ENCODE measurements around the gene TMEM95. TPM values are rescaled to one million over a fixed set of nuclear protein-coding genes. Genes with fewer than 3 reads are reported as not detected.

TMEM95 gene, protein sequence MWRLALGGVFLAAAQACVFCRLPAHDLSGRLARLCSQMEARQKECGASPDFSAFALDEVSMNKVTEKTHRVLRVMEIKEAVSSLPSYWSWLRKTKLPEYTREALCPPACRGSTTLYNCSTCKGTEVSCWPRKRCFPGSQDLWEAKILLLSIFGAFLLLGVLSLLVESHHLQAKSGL
- not detected for polyA plus RNA-seq (2012; ENCODE audit: missing spikeins)

DNA sequence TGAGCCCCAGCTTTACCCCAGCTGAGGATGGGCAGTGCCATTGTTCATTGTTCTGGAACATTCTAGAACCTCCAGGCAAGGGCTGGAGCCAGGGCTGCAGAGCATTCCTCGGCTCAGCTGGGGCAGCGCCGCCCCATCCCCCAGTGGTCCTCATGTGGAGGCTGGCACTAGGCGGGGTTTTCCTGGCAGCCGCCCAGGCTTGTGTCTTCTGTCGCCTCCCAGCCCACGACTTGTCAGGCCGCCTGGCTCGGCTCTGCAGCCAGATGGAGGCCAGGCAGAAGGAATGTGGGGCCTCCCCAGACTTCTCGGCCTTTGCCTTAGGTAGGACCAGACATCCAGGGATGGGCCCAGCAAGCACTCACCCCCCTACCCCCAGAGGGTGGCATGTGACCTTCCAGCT, at the start of gene TMEM95:
TSS of gene TMEM95 (plus strand) at position 104 of the 400 bp plus-strand sequence. CDS start at position 153, 49 bp downstream.
- FAIRE-seq (no peak), DNase-seq (ENCODE audit: insufficient read length) (no peak)
- no peak for TF ChIP-seq POLR2A (IDR thresholded peaks at IDR 0.05; ENCODE audit: low read depth, low read length)
- TF ChIP-seq POLR2AphosphoS5 (IDR thresholded peaks at IDR 0.05; ENCODE audit: low read depth, low read length), result no peak
- no peak for TF ChIP-seq TAF1 (IDR thresholded peaks at IDR 0.05; ENCODE audit: borderline replicate concordance, low read depth, low read length)

DNA sequence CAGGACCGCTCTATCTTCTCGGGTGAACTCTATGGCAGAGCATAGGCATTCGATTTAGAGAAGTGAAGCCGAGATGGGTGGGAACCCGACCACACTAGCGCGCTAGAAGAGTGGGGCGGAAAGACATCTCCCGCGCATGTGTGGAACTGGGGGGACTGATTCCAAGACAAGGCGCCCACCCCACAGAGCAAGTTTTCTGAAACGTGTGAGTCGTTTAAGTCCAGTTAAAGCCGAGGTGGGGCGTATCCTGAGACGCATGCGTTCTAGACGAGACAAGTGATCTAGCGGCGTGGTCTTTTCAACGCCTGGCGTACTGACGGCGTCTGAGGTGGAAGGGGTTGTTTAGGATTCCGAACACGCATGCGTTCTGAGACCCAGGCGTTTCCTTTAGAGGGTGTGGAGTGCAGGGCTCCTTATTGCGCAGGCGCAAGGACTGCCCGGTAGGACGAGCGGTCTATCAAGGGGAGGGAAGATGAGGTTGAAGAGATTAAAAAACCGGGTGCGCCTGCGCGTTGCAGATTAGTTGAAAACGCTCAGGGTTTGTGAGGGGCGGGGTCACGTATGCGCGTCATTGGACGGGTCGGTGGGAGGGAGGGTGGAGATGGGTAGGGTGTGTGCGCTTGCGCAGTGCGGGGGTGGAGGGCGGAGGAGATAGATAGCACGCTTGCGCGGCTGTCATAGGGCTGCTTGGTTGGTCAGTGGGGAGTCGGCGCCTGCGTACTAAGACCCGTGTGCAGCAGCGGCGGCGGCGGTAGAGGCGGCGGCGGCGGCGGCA, 47.9 kb upstream of the TMEM95 start, which contains the start of gene EIF5A:
TSS of gene EIF5A (plus strand) at position 718 of the 775 bp plus-strand sequence. CDS start 2,008 bp downstream, outside the sequence.
- peak; percentile 99 for FAIRE-seq
- TF ChIP-seq TAF1 (IDR thresholded peaks at IDR 0.05; ENCODE audit: borderline replicate concordance, low read depth, low read length) (no peak; the same call in 1 of the 2 replicates), POLR2A (IDR thresholded peaks at IDR 0.05; ENCODE audit: low read depth, low read length) (peak; percentile 85), POLR2AphosphoS5 (IDR thresholded peaks at IDR 0.05; ENCODE audit: low read depth, low read length) (peak; percentile 73)

DNA sequence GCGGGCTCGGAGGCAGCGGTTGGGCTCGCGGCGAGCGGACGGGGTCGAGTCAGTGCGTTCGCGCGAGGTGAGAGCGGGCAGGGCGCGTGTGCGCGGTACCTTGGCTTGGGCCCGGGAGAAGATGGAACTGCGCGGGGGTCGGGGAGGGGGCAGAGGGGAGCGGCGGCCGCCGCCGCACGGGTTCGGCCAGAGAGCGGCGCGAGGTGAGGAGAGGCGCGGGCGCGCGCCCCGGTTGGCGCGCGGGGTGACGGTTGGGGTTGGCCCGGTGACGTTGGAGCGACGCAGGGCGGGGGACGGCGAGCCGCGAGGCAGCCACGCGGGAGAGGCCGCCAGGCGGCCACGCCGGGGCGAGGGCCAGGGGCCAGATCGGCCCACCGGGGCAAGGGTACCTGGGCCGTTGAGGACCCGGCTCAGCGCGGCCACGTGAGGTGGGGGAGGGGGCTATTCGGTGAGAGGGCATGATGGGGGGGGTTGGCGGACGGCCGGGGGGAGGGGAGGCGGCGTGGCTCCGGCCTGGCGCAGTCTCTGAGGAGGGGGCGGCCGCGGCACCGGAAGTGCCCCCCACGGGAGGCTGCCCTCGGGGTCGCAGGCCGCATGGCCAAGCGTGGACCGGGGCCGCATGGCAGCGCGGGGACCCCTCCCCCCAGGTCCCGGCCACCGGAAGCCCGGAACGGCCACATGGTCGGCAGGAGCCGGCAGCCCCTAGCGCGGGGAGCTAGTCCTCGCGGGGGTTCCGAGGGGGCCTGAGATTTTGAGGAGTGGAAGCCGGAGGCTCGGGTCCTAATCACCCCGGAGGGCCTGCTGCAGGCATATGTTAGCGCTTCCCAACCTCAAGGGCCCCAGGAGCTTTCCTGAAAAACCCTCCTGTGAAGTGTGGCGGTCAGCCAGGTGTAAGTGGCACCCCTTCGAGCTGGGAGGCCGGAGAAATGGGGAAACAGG, 47.0 kb upstream of the TMEM95 start:
- FAIRE-seq (peak; percentile 48), DNase-seq (ENCODE audit: insufficient read length) (no peak)
- TF ChIP-seq POLR2AphosphoS5 (IDR thresholded peaks at IDR 0.05; ENCODE audit: low read depth, low read length) (0 out of 2 replicates have a peak, but pooled peaks have one; percentile 6), POLR2A (IDR thresholded peaks at IDR 0.05; ENCODE audit: low read depth, low read length) (peak; percentile 35; the same call in 1 of the 2 replicates), TAF1 (IDR thresholded peaks at IDR 0.05; ENCODE audit: borderline replicate concordance, low read depth, low read length) (no peak; the same call in 1 of the 2 replicates)

More for the DNA sequence above, 47.9 kb upstream of the TMEM95 start, which contains the start of gene EIF5A:
- DNase-seq (ENCODE audit: insufficient read length), result peak; percentile 95

DNA sequence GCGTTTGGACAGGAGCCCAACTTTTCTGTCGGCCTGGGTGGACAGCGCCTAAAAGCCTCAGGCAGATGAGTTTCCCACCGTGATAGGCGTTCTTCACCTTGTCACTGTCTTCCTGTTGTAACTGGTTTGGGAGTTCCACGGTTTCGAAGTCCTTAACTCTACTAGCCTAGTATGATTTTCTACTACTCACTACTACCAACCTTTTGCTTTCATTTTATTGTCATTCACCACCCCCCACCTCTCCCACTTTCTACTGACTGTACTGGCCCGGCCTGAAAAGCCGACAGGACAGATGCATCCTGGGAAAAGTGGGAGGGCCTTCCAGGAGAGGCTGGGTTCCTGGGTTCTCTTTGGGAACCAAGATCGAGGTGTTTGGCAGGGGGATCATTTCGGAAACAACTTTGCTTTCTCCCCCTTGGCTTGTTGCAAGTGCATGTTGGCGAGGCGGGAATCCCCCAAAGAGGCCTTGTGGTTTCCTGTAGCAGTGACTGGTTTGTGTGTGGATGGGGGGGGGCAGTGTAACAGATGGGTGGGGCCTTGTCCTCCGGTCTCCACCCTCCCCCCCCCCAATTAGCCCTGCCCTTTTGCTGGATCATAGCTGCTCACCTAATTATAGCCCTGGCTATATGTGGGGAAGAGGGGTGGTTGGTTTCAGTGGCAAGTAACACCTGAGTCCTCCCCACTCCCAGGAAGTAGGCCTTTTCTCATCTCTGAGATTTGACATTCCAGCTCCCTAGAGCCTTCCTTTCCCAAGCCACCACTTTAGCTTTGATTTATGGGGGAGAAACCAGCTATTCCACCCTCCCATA, 46.1 kb upstream of the TMEM95 start:
- peak; percentile 80 for TF ChIP-seq POLR2AphosphoS5 (IDR thresholded peaks at IDR 0.05; ENCODE audit: low read depth, low read length)
- no peak for TF ChIP-seq TAF1 (IDR thresholded peaks at IDR 0.05; ENCODE audit: borderline replicate concordance, low read depth, low read length)
- TF ChIP-seq POLR2A (IDR thresholded peaks at IDR 0.05; ENCODE audit: low read depth, low read length), result peak; percentile 72
- peak; percentile 93 for FAIRE-seq
- peak; percentile 67 for DNase-seq (ENCODE audit: insufficient read length)

DNA sequence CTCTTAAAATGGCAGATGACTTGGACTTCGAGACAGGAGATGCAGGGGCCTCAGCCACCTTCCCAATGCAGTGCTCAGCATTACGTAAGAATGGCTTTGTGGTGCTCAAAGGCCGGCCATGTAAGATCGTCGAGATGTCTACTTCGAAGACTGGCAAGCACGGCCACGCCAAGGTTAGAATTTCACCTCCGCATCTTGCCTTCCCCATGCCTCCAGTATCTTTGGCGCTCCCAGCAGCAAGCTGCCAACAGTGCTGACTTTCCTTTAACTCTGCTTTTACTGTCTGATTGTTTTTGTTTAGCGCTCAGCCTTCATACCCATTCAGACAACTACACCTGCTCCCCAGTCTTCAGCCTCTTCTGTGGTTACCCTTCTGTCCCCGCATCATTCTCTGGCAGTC, 45.3 kb upstream of the TMEM95 start:
- FAIRE-seq (no peak), DNase-seq (ENCODE audit: insufficient read length) (no peak)
- TF ChIP-seq POLR2AphosphoS5 (IDR thresholded peaks at IDR 0.05; ENCODE audit: low read depth, low read length) (0 out of 2 replicates have a peak, but pooled peaks have one; percentile 7), TAF1 (IDR thresholded peaks at IDR 0.05; ENCODE audit: borderline replicate concordance, low read depth, low read length) (no peak), POLR2A (IDR thresholded peaks at IDR 0.05; ENCODE audit: low read depth, low read length) (0 out of 2 replicates have a peak, but pooled peaks have one; percentile 31)

DNA sequence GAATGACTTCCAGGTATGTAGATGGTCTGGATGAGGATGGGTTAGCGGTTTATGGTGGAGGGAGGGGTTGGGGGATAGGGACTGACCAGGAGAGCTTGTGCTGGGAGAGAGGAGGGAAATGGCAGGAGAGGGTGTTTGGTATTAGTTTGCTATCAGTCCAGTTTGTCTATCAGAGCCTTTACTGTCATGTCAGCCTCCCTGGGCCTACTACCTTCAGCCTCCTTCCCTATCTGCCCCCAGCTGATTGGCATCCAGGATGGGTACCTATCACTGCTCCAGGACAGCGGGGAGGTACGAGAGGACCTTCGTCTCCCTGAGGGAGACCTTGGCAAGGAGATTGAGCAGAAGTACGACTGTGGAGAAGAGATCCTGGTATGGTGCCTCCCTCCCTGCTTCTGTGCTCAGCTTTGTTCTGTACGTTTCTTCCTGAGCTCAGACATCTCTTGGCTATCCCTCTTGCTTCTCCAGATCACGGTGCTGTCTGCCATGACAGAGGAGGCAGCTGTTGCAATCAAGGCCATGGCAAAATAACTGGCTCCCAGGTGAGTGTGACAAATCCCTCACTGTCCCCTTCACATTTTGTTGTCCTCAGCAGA, 43.7 kb upstream of the TMEM95 start:
- TF ChIP-seq POLR2A (IDR thresholded peaks at IDR 0.05; ENCODE audit: low read depth, low read length), result no peak
- TF ChIP-seq POLR2AphosphoS5 (IDR thresholded peaks at IDR 0.05; ENCODE audit: low read depth, low read length), result no peak; the same call in 1 of the 2 replicates
- no peak for TF ChIP-seq TAF1 (IDR thresholded peaks at IDR 0.05; ENCODE audit: borderline replicate concordance, low read depth, low read length)
- DNase-seq (ENCODE audit: insufficient read length) (no peak), FAIRE-seq (no peak)

DNA sequence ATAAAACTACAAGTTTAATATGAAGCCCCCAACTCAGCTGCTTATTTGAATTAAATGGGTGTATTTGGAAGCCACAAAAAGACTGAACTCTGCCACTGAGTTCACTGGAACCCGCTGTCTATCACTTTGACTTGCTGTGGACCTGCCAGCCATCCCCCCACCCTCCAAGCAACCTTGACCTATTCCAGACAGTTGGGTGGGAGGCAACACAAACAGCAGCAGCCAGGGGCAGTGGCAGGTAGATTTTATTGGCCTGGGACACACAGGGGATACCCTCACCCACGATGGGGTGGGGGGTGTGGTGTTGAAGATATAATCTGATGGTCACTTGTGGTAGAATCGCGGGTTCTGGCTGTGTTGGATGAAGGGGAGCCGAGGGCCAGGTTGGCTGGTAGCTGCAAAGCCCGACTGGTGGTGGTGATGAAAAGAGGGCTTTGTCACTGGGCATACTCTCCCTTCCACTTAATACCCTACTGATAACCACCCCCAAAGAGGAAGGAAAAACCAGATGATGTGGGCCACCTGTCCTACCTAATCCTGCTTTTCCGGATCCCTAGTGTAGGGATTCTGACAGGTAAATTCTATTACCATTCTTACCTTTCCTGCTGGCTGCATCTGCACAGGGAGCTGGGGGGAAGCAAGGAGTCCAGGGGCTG, 42.4 kb upstream of the TMEM95 start:
- FAIRE-seq (no peak), DNase-seq (ENCODE audit: insufficient read length) (peak; percentile 3)
- TF ChIP-seq POLR2A (IDR thresholded peaks at IDR 0.05; ENCODE audit: low read depth, low read length), result no peak
- no peak for TF ChIP-seq TAF1 (IDR thresholded peaks at IDR 0.05; ENCODE audit: borderline replicate concordance, low read depth, low read length)
- TF ChIP-seq POLR2AphosphoS5 (IDR thresholded peaks at IDR 0.05; ENCODE audit: low read depth, low read length), result no peak

DNA sequence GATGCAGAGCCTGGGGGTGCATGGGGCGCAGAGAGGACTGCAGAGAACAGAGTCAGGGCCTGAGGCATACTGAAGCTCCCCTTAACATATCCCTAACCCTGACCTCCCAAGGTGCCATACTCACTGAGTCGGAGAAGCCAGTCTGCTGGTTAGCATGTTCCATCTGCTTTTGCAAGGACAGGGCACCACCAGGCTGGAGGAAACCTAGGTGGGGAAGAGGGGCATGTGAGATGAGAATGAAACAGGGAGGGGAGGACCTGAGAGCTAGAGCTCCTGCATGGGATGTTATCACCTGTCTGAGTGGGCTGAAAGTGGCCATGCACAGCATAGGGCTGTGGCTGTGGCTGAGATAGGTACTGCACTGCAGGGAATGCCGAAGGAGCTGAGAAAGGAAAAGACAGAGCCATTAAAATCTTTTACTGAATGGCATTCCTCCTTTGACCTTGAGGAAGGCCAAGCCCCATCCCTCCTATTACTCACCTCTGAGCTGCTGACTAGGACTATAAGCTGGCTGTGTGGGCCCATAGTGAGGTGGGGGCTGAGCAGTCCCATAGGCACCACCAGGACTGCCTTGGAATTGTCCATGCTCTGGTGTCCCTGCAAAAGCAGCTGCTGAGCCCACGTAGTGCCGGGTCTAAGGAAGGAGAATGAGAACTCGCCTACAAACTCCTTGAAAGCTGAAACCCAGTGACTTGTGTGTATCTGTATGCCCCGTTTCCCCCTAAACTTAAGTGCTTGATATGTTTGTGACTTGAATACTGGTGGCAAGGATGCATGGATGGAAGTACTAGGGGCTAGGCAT, 41.7 kb upstream of the TMEM95 start:
- TF ChIP-seq POLR2AphosphoS5 (IDR thresholded peaks at IDR 0.05; ENCODE audit: low read depth, low read length) (peak; percentile 94), POLR2A (IDR thresholded peaks at IDR 0.05; ENCODE audit: low read depth, low read length) (peak; percentile 78), TAF1 (IDR thresholded peaks at IDR 0.05; ENCODE audit: borderline replicate concordance, low read depth, low read length) (no peak)
- peak; percentile 19 for DNase-seq (ENCODE audit: insufficient read length)

More for the DNA sequence above, 41.7 kb upstream of the TMEM95 start:
- FAIRE-seq, result no peak

All from GM12892 (cell line).